ENCODE data around the gene RNASEH2B.
A peak's percentile ranks its signal among the peaks of the same experiment; 100 is the strongest.

The RNASEH2B gene

DNA sequence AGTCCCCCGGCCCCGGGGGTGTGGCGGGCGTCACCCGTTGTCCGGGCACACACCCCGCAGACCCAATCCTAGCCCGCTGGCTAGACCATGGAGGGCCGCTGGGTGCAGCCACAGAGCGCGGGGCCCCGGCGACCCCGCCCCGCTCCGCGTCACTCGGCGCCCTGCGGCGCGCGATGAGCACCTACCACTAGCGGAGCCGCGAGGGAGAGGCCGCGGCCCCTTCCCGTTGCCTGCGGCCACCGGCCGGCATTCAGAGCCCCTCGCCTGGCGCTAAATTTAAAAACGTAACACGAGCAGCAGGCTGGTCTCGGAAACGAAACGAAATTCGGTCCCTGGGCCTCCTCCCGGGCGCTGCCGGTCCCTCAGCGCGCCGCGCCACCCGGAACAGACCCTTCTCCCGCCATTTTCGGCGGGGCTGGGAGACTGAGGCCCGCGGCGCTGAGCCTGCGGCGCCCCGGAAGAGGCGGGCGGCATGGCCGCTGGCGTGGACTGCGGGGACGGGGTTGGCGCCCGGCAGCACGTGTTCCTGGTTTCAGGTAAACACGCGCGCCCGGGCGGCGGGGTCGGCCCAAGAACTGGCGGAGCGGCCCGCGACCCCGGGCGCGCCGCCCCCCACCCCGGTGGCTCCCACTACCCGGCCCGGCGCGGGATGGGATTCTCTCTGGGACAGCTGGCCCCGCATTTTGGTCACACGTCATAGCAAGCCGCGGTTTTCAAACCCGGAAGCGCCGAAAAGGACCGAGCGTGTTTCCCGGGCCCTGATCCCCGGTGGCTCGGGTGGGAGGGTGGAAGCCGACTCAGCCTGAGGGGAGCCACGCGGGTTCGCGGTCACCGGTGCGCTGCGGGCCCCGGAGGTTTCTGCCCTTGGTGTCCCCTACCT is at the start of gene RNASEH2B:
Gene RNASEH2B, plus strand, starts transcription at position 187 of the 880 bp plus-strand sequence. Its CDS starts 286 bp downstream, at position 473.
- no peak for DNase-seq (ENCODE audit: low read depth in 2 of 2)

DNA sequence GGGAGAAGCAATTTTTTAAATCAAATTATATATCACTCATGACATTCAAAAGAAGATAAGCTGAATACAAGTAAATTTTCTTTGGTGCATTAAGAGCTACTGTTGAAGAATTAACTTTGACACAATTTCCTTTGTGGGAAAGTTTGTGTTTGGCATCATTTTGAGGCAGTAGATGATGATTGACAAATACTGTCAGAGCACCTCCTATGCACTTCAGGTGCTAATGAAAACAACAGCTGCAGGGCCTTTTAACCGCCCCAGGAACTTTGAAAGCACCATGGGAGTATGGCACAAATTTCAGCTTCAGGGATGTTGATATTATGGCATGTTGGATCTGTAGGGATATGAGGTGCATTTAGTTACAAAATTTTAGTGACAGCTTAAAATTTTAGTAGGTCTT is 45.1 kb upstream of the RNASEH2B start:
- no peak for DNase-seq (ENCODE audit: low read depth in 2 of 2)

GRCh38 chr13:50866817-50867636 is 42.6 kb upstream of the RNASEH2B start:
- no peak for DNase-seq (ENCODE audit: low read depth in 2 of 2)

- no peak for DNase-seq (ENCODE audit: low read depth in 2 of 2)
Measured at GRCh38 chr13:50867637-50867945, 42.0 kb upstream of the RNASEH2B start.

DNA sequence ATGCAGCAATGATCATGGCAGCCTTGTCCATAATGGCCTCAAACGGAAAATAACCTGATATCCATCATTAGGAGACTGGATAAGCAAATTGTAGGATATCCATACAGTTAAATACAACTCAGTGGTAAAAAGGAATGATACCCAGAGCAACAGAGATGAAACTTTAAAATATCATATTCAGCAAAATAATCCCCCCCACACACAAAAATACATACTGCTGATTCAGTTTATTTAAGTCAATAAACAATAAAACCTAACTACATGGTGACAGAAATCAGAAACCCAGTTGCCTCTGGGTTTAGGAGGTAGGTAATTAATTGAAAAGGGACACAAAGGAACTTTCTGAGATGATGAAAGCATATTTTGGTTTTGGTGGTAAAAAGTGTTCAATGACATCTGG is 38.2 kb upstream of the RNASEH2B start:
- no peak for DNase-seq (ENCODE audit: low read depth in 2 of 2)

GRCh38 chr13:50873467-50873866 is 36.1 kb upstream of the RNASEH2B start:
- no peak for DNase-seq (ENCODE audit: low read depth in 2 of 2)

GRCh38 chr13:50873991-50874390 is 35.6 kb upstream of the RNASEH2B start:
- DNase-seq (ENCODE audit: low read depth in 2 of 2): no peak

GRCh38 chr13:50882816-50883435 is 26.7 kb upstream of the RNASEH2B start:
- DNase-seq (ENCODE audit: low read depth in 2 of 2): no peak

- DNase-seq (ENCODE audit: low read depth in 2 of 2): no peak
Measured at GRCh38 chr13:50883728-50884127, 25.9 kb upstream of the RNASEH2B start.

- no peak for DNase-seq (ENCODE audit: low read depth in 2 of 2)
Measured at GRCh38 chr13:50884265-50884664, 25.3 kb upstream of the RNASEH2B start.

DNA sequence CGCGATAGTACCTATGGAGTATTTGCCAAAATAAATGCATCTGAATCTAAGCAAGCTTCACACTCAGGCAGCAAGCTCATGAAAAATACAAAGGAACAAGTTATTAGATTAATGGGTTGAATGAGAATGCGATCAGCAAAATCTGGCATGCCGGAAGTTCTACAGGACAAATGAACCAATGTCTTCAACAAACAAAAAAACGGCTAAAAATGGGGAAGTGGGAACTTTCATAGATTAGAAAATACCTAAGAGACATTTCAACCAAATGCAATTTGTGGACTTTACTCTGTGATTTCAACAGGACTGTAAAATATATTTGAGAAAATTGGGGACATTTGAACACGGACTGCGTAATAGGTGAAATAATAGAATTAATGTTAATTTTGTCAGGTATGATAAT is 22.4 kb upstream of the RNASEH2B start:
- DNase-seq (ENCODE audit: low read depth in 2 of 2): no peak

GRCh38 chr13:50888362-50888761 is 21.2 kb upstream of the RNASEH2B start:
- no peak for DNase-seq (ENCODE audit: low read depth in 2 of 2)

DNA sequence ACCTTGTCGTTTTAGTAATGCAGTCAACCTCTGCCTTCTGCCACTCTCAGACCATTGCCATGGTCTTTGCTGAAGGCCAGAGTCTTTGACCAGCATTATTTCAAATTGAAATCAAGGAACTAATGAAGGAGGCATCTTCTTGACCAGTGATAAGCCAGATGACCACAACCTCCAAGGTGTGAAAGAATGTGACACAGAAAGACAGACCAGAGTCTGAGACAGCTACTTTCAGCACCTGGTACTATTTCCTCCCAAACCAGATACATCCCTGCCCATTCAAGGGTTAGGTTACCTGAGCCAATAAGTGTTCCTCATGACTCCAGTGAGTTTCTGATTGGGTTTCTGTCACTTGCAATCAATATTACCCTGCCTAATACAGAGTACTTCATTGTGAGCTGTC is 20.3 kb upstream of the RNASEH2B start:
- no peak for DNase-seq (ENCODE audit: low read depth in 2 of 2)

DNA sequence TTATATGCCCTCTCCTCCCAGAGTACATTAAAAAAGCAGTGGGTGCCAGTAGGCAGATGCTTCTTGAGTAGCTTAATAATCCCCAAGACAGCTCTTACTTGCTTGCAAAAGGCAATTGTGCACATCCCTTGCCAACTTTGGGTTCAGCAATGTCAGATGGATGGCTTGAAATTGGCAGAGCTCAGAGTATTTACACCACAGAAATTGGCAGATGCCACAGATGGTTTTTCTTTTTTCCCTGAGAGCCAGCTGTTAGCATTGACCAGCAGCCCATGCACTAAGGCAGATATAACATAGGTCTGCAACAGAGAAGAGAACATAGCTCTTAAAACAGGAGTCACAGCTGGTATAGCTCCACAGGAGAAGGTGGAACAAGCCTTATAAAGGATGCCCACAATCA is 18.4 kb upstream of the RNASEH2B start:
- no peak for DNase-seq (ENCODE audit: low read depth in 2 of 2)

- DNase-seq (ENCODE audit: low read depth in 2 of 2): no peak
Measured at GRCh38 chr13:50892210-50892944, 17.2 kb upstream of the RNASEH2B start.

DNA sequence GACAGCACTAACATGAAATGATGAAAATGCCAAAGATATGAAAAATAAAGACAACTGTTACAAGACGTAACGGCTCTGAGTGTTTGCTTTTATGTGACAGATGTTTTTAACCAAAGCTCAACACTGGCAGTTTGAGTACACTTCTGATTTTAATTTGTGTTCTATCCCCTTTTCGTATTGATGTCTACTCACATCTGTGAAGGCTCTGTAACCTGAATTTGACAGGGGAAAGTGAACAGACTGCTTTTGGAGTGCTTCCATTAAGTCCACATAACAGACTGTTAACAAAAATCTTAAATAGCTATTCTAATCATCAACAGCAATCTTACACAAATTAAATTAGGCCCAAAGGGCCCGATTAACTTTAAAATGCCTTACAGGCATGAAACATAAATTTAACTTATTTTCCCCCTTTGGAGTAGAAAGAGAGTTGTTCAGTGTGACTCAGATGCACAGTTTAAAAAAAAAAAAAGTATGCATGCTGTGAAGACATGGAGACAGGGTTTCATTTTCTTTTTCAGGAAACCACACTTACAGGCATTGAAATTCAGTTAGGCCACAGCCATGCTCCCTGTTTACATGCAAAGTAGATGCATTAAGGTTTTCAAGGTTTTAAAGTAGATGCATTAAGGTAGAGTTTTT is 16.3 kb upstream of the RNASEH2B start:
- DNase-seq (ENCODE audit: low read depth in 2 of 2): peak; percentile 54 to 66

DNA sequence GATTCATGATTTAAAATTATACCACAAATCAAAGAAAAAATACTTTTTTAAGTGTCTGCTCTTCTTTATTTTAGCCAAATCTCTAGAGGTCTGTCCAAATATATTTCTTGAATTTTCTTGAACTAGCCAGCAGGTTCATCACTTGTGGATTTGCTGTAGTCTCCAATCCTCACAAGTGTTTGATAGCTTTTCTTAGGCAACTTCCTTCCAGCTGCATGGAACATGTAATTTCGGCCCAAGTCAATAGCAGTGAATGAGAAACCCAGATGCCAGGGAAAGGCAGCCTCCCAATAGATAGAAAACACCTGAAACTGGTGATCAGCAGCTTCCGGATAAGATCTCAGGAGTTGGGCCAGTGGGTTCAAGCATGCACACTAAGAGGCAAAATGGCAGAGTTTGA is 15.6 kb upstream of the RNASEH2B start:
- DNase-seq (ENCODE audit: low read depth in 2 of 2): no peak

DNA sequence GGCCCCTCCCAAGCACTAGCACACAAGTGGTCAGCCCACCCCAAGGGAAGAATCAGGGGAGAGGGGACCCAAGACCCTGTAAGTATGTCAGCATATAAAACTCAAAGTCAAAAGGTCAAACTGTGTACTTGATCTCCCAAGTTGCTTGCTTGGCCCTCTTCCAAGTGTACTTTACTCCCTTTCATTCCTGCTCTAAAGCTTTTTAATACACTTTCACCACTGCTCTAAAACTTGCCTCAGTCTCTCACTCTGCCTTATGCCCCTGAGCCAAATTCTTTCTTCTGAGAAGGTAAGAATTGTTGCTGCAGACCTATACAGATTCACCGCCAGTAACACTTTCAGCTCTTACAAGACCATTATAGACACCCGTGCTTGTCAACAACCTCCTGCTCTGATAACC is 15.1 kb upstream of the RNASEH2B start:
- no peak for DNase-seq (ENCODE audit: low read depth in 2 of 2)

GRCh38 chr13:50898338-50898737 is 11.3 kb upstream of the RNASEH2B start:
- no peak for DNase-seq (ENCODE audit: low read depth in 2 of 2)

GRCh38 chr13:50901701-50902100 is 7.9 kb upstream of the RNASEH2B start:
- DNase-seq (ENCODE audit: low read depth in 2 of 2): no peak

DNA sequence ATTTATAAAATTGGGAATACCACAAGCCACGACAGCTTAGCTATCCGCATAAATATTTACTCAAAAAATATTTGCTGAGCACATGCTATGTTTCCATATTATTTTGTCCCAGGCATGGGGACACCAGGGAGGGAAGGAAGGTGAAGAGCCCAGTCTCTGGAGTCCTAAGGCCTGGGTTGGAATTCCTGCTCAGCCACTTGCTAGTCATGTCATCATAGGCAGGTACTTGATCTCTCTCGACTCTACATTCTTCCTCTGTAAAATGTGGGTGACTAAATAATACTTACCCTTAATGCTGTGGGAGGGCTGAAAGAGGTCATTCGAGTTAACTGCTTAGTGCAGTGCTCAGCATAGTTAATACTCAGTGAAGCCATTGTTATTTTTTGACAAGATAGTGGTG is 4.3 kb upstream of the RNASEH2B start:
- DNase-seq (ENCODE audit: low read depth in 2 of 2): no peak
